Natural killer cell (primary cell): Measurements from ENCODE around the gene GUCA1C. TPM values are rescaled to one million over a fixed set of nuclear protein-coding genes. Genes with fewer than 3 reads are reported as not detected.

Experiments
- ATAC-seq, 3 donors: fragments of 150-1000 bp in 2 of 3; fragments of 200-7000 bp in 1 of 3; cut with Tn5 transposase; 1 replicate in 1 of 3; 2 replicates in 2 of 3; pipeline ENCODE4 v1.10.0; 2021; ENCODE audit warnings: mild to moderate bottlenecking in 2 of 3, moderate library complexity in 2 of 3
- DNase-seq, 2 donors: peaks; one replicate each; pipeline versions ENCODE4 v3.0.0 to v3.0.0-alpha.2; 2013 to 2021; ENCODE audit warnings: mixed read lengths in 1 of 2
- H3K27ac ChIP-seq: one replicate; pipeline ENCODE4 v1.5.1; 2013; ENCODE audit warnings: mild to moderate bottlenecking, low read length
- H3K27me3 ChIP-seq: one replicate; pipeline ENCODE4 v1.6.1; 2013; ENCODE audit warnings: low read length; ENCODE audit not compliant: control insufficient read depth, insufficient read depth
- H3K36me3 ChIP-seq: one replicate; pipeline ENCODE4 v1.6.1; 2013; ENCODE audit warnings: low read length; ENCODE audit not compliant: control insufficient read depth, insufficient read depth
- H3K4me1 ChIP-seq: one replicate; pipeline ENCODE4 v1.6.1; 2013; ENCODE audit warnings: low read length; ENCODE audit not compliant: control insufficient read depth, insufficient read depth
- H3K4me3 ChIP-seq: one replicate; pipeline ENCODE4 v1.5.1; 2013; ENCODE audit warnings: low read length
- H3K9me3 ChIP-seq: one replicate; pipeline ENCODE4 v1.6.1; 2013; ENCODE audit warnings: low read length; ENCODE audit not compliant: control insufficient read depth, insufficient read depth
- H3K27ac Mint-ChIP-seq, 2 donors: one replicate each; pipeline ENCODE4 v1.8.0; 2022; ENCODE audit warnings: mild to moderate bottlenecking in 2 of 2, mixed read lengths in 2 of 2, moderate library complexity in 1 of 2
- H3K27me3 Mint-ChIP-seq, 2 donors: one replicate each; pipeline ENCODE4 v1.8.0; 2022; ENCODE audit warnings: low read depth in 2 of 2, mixed read lengths in 2 of 2
- H3K36me3 Mint-ChIP-seq: one replicate; pipeline ENCODE4 v1.8.0; 2022; ENCODE audit warnings: mixed read lengths
- H3K4me1 Mint-ChIP-seq, 2 donors: one replicate each; pipeline ENCODE4 v1.8.0; 2022; ENCODE audit warnings: mixed read lengths in 2 of 2
- H3K4me3 Mint-ChIP-seq: one replicate; pipeline ENCODE4 v1.8.0; 2022; ENCODE audit warnings: mild to moderate bottlenecking, moderate library complexity, mixed read lengths
- H3K9me3 Mint-ChIP-seq, 2 donors: one replicate each; pipeline ENCODE4 v1.8.0; 2022; ENCODE audit warnings: mixed read lengths in 2 of 2
- WGBS: methylation state at CpG from one replicate; pipeline ENCODE4 v1.1.7; 2013; ENCODE audit warnings: missing lambda C conversion rate; ENCODE audit not compliant: insufficient coverage; 5-methylcytosine and 5-hydroxymethylcytosine counted together
- intact Hi-C: fragments of 100-400 bp; cut with micrococcal nuclease; formaldehyde crosslinking; loops from one replicate; pipeline ENCODE4 v1.14.2; 2022
- total RNA-seq, 4 donors: library from RNA; stranded (reverse); fragments of 120-200 nt in 1 of 4; gene quantifications; one replicate each; pipeline versions ENCODE4 v1.2.3 to v1.2.4, GENCODE V29; 2013 to 2022
- TF ChIP-seq, protein P1 (sequence below): fragments of 200-600 bp; IDR thresholded peaks from one replicate; pipeline ENCODE4 v1.8.0; 2022; ENCODE audit warnings: antibody characterized with exemption

GUCA1C gene
- total RNA-seq, 3 donors from 2014 or later (not counting 1 experiment from before 2014, with no cell fraction given), result not detected

DNA sequence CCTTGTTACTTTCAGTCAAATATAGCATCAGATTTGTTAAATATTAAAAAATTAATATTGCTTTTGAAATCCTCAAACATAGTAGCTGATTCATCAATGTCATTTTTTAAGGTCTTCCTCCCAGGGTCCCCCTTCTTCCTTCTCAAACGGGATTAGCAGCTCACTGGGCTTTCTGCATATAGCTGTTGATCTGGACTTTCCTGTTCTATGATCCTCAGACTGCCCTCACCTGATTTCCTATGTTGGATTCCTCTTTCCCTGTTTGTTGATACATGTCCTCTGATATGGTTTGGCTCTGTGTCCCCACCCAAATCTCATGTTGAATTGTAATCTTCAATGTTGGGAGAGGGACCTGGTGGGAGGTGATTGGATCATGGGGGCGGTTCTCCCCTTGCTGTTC lies 5.8 kb downstream of the GUCA1C start:
- DNase-seq, result no peak
- Histone ChIP-seq H3K9me3 (no peaks in the 10 kb centered on the region), H3K36me3 (no peaks in the 10 kb centered on the region), H3K4me3 (no peak overlapping the region), H3K27me3 (peaks cover 3% of the 10 kb centered on the region), H3K27ac (no peak overlapping the region), H3K4me1 (no peaks in the 10 kb centered on the region)
- Mint-ChIP-seq H3K4me3 (no peak overlapping the region), H3K27ac (no peak overlapping the region), H3K9me3 (no peaks in the 10 kb centered on the region), H3K27me3 (peaks cover 12 to 14% of the 10 kb centered on the region in 2 donors), H3K4me1 (no peaks in the 10 kb centered on the region), H3K36me3 (no peaks in the 10 kb centered on the region)
- TF ChIP-seq, protein P1, sequence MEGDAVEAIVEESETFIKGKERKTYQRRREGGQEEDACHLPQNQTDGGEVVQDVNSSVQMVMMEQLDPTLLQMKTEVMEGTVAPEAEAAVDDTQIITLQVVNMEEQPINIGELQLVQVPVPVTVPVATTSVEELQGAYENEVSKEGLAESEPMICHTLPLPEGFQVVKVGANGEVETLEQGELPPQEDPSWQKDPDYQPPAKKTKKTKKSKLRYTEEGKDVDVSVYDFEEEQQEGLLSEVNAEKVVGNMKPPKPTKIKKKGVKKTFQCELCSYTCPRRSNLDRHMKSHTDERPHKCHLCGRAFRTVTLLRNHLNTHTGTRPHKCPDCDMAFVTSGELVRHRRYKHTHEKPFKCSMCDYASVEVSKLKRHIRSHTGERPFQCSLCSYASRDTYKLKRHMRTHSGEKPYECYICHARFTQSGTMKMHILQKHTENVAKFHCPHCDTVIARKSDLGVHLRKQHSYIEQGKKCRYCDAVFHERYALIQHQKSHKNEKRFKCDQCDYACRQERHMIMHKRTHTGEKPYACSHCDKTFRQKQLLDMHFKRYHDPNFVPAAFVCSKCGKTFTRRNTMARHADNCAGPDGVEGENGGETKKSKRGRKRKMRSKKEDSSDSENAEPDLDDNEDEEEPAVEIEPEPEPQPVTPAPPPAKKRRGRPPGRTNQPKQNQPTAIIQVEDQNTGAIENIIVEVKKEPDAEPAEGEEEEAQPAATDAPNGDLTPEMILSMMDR, result no peak
- intact Hi-C loops, result no loop called here
- no peak for ATAC-seq
- WGBS, result 76% methylated on average over 2 of the region's 2 CpGs

DNA sequence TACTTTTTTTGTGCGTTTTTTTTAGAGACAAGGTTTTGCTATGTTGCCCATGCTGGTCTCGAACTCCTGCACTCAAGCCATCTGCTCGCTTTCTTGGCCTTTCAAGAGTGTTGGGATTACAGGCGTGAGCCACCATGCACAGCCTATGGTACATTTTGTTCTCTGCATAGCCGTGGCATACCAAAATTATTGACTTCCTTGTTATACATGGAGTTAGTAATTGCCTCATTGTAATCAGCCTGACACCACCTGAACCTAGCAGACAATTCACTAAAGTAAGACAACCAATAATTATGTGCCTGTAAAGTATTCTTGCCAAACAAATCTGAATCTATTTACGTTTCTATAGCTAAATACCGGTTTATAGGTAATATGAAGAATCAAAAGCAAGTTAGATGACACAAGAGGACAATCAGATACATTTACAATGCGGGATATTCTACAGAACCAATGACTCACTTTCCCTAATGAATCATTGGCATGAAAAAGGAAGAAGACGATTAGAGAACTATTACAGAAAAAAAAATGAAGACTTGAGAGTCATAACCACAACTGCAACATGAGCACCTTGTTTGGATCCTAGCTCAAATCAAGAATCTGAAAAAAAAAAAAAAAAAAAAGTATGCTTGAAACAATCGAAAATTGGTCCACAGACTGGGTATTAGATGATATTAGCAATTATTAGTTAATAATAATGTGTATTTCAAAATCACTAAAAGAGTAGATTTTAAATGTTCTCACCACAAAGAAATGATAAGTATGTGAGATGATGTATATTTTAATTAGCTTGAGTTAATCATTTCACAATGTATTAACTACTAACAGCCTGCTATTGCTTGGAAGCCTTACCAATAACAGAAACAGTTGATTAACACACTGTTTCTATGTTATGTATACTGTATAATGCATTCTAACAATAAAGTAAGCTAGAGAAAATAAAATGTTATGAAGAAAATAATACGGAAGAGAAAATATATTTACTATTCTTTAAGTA lies 7.1 kb downstream of the GUCA1C start:
- WGBS, result 86% methylated on average over 5 of the region's 11 CpGs
- Histone ChIP-seq H3K4me3 (no peak overlapping the region), H3K36me3 (no peaks in the 10 kb centered on the region), H3K27ac (no peak overlapping the region), H3K9me3 (no peaks in the 10 kb centered on the region), H3K27me3 (peaks cover 3% of the 10 kb centered on the region), H3K4me1 (no peaks in the 10 kb centered on the region)
- H3K9me3 Mint-ChIP-seq, result no peaks in the 10 kb centered on the region
- intact Hi-C loops, result no loop called here
- H3K27me3 Mint-ChIP-seq, result peaks cover 11 to 20% of the 10 kb centered on the region in 2 donors
- TF ChIP-seq, protein P1, result no peak
- no peaks in the 10 kb centered on the region for H3K4me1 Mint-ChIP-seq
- DNase-seq (no peak), ATAC-seq (no peak)
- no peak overlapping the region for H3K27ac Mint-ChIP-seq
- H3K4me3 Mint-ChIP-seq, result no peak overlapping the region
- no peaks in the 10 kb centered on the region for H3K36me3 Mint-ChIP-seq

DNA sequence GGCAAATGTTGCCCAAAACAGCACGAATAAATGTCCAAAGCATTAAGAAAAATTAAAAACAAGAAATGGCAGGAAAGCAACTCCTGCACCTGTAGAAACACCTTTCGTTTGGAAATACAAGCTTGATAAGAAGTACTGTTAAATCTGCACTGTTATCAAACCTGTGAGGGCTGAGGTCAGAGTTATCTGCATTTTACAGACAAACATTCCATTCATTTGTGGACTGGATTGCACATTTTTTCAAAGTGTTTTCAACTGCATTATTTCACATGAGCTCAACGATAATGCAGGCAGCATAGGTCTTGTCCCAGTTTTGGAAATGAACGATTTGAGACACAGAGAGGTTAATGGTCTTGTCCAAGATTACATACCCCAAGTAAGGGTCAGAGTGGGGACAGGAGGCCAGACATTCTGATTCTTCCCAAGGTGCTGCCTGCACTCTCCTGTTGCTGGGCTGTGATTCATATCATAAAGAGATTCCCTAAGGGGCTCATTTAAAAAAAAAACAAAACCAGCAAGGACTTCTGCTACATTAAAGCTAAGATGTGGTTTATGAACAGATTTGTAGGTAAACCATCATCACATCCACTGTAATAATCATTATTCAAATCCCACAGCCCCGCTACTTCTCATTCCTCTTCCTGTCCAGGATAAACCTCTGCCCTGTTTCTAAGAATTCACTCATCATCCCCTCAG lies 13.0 kb downstream of the GUCA1C start:
- Mint-ChIP-seq H3K4me3 (no peak overlapping the region), H3K36me3 (no peaks in the 10 kb centered on the region), H3K4me1 (no peaks in the 10 kb centered on the region), H3K9me3 (no peaks in the 10 kb centered on the region), H3K27ac (no peak overlapping the region), H3K27me3 (peaks cover 4 to 18% of the 10 kb centered on the region in 2 donors)
- ATAC-seq (no peak), DNase-seq (no peak)
- Histone ChIP-seq H3K4me1 (no peaks in the 10 kb centered on the region), H3K36me3 (no peaks in the 10 kb centered on the region), H3K4me3 (no peak overlapping the region), H3K27me3 (no peaks in the 10 kb centered on the region), H3K9me3 (no peaks in the 10 kb centered on the region), H3K27ac (no peak overlapping the region)
- TF ChIP-seq, protein P1, result no peak
- 77% methylated on average over 5 of the region's 5 CpGs for WGBS
- intact Hi-C loops, result no loop called here
